NCI-H526 (cell line): Measurements from ENCODE around the gene LAMC1.

Experiments used
- DNase-seq, 2 experiments: peaks; one replicate each; lab custom pipeline; 2025; lab: John Stamatoyannopoulos, UW

LAMC1 gene

GRCh38 chr1:183021405-183022201, 1.6 kb upstream of the LAMC1 start:
- peak in 1 of 2 experiments; percentile 69 for DNase-seq

- peak; percentile 85 to 98 for DNase-seq
These were observed 746 bp upstream of the LAMC1 start for GRCh38 chr1:183022202-183023145.

GRCh38 chr1:183023601-183024316, 539 bp downstream of the LAMC1 start:
- peak; percentile 88 to 96 for DNase-seq

- peak; percentile 54 to 70 for DNase-seq
These were observed 1.2 kb downstream of the LAMC1 start for GRCh38 chr1:183024317-183025009.

GRCh38 chr1:183025010-183025337, 1.8 kb downstream of the LAMC1 start:
- peak in 1 of 2 experiments; percentile 50 for DNase-seq

GRCh38 chr1:183025782-183026774, 2.9 kb downstream of the LAMC1 start:
- peak; percentile 39 to 73 for DNase-seq

- no peak for DNase-seq
These were observed 3.8 kb downstream of the LAMC1 start for GRCh38 chr1:183027031-183027430.

- peak in 1 of 2 experiments; percentile 22 for DNase-seq
These were observed 4.6 kb downstream of the LAMC1 start for GRCh38 chr1:183027791-183028190.

GRCh38 chr1:183029591-183030000, 6.4 kb downstream of the LAMC1 start:
- DNase-seq, result no peak

GRCh38 chr1:183030053-183030452, 6.8 kb downstream of the LAMC1 start:
- DNase-seq, result no peak

- no peak for DNase-seq
These were observed 9.1 kb downstream of the LAMC1 start for GRCh38 chr1:183032122-183032921.

GRCh38 chr1:183033205-183033604, 10.0 kb downstream of the LAMC1 start:
- no peak for DNase-seq

GRCh38 chr1:183034682-183035081, 11.5 kb downstream of the LAMC1 start:
- DNase-seq, result no peak

- DNase-seq, result no peak
These were observed 15.2 kb downstream of the LAMC1 start for GRCh38 chr1:183038333-183038866.

GRCh38 chr1:183038913-183039312, 15.7 kb downstream of the LAMC1 start:
- DNase-seq, result no peak

- no peak for DNase-seq
These were observed 16.1 kb downstream of the LAMC1 start for GRCh38 chr1:183039330-183039729.

GRCh38 chr1:183039985-183040447, 16.8 kb downstream of the LAMC1 start:
- no peak for DNase-seq

GRCh38 chr1:183040547-183040971, 17.3 kb downstream of the LAMC1 start:
- no peak for DNase-seq

GRCh38 chr1:183043254-183043653, 20.0 kb downstream of the LAMC1 start:
- DNase-seq, result no peak
